D721Med (cell line): ENCODE measurements around the gene MYOZ2.

Source experiments
- DNase-seq: peaks from one replicate; pipeline ENCODE4 v3.0.0; 2011; ENCODE audit warnings: low spot score; ENCODE audit not compliant: insufficient read length
- FAIRE-seq: peaks from 2 replicates; lab custom pipeline; 2011; peaks lifted over from hg19 to GRCh38; lab: Jason Lieb, UNC
- CTCF ChIP-seq: IDR thresholded peaks from 2 replicates; pipeline ENCODE4 v1.5.1; 2012; ENCODE audit warnings: mild to moderate bottlenecking, control low read depth; ENCODE audit not compliant: insufficient read depth; ENCODE audit errors: missing control alignments

MYOZ2 gene

GRCh38 chr4:119110121-119110520, 25.5 kb upstream of the MYOZ2 start:
- TF ChIP-seq CTCF: no peak
- no peak for DNase-seq
- no peak for FAIRE-seq

GRCh38 chr4:119111296-119111695, 24.3 kb upstream of the MYOZ2 start:
- FAIRE-seq (no peak), DNase-seq (no peak)
- no peak for TF ChIP-seq CTCF

GRCh38 chr4:119113033-119113655, 22.5 kb upstream of the MYOZ2 start:
- FAIRE-seq (no peak), DNase-seq (no peak)
- no peak for TF ChIP-seq CTCF

- TF ChIP-seq CTCF: no peak
- FAIRE-seq (no peak), DNase-seq (no peak)
Measured at GRCh38 chr4:119116021-119116420, 19.6 kb upstream of the MYOZ2 start.

- DNase-seq: no peak
- FAIRE-seq: no peak
- no peak for TF ChIP-seq CTCF
Measured at GRCh38 chr4:119116925-119117900, 18.4 kb upstream of the MYOZ2 start.

GRCh38 chr4:119118397-119118796, 17.2 kb upstream of the MYOZ2 start:
- DNase-seq: no peak
- FAIRE-seq: no peak
- no peak for TF ChIP-seq CTCF

- no peak for FAIRE-seq
- no peak for TF ChIP-seq CTCF
- DNase-seq: no peak
Measured at GRCh38 chr4:119124352-119124751, 11.3 kb upstream of the MYOZ2 start.
